ENCODE data around the gene ARHGEF11.

The ARHGEF11 gene

GRCh38 chr1:156898161-156898566 is 147.4 kb downstream of the ARHGEF11 start:
- ATAC-seq (ENCODE audit: insufficient read depth, low read depth) = no peak
- no peak for DNase-seq
- Histone ChIP-seq H4K20me1 (ENCODE audit: insufficient read depth, low read length) (no peaks in the 10 kb centered on the region), H2AFZ (ENCODE audit: low read depth, low read length) (no peak overlapping the region), H3K27me3 (ENCODE audit: insufficient read depth, low read length, poor library complexity) (peaks cover 6% of the 10 kb centered on the region), H3K9me3 (ENCODE audit: insufficient read depth, low read length, severe bottlenecking) (no peaks in the 10 kb centered on the region), H3K4me1 (ENCODE audit: insufficient read depth, low read length) (no peaks in the 10 kb centered on the region), H3K4me2 (ENCODE audit: insufficient read depth, low read length) (no peak overlapping the region), H3K36me3 (ENCODE audit: insufficient read depth, low read length) (no peaks in the 10 kb centered on the region), H3K9ac (ENCODE audit: low read depth, low read length) (no peak overlapping the region), H3K27ac (ENCODE audit: low read length) (no peak overlapping the region), H3K4me3 (ENCODE audit: low read depth in 1 of 2, low read length in 2 of 2) (no peak overlapping the region), H3K79me2 (ENCODE audit: insufficient read depth, low read length) (no peaks in the 10 kb centered on the region)
- TF ChIP-seq CTCF (IDR thresholded peaks at IDR 0.05; ENCODE audit: borderline replicate concordance, extremely low read depth, low read length, poor library complexity, severe bottlenecking) = no peak
- no peak for TF ChIP-seq EZH2 (IDR thresholded peaks at IDR 0.05; ENCODE audit: borderline replicate concordance, low read depth, low read length, severe bottlenecking)

GRCh38 chr1:156897078-156897825 is 148.3 kb downstream of the ARHGEF11 start:
- Histone ChIP-seq H3K4me3 (ENCODE audit: low read depth in 1 of 2, low read length in 2 of 2) (no peak overlapping the region), H3K4me1 (ENCODE audit: insufficient read depth, low read length) (no peaks in the 10 kb centered on the region), H3K4me2 (ENCODE audit: insufficient read depth, low read length) (no peak overlapping the region), H3K9me3 (ENCODE audit: insufficient read depth, low read length, severe bottlenecking) (no peaks in the 10 kb centered on the region), H3K79me2 (ENCODE audit: insufficient read depth, low read length) (no peaks in the 10 kb centered on the region), H3K9ac (ENCODE audit: low read depth, low read length) (no peak overlapping the region), H3K36me3 (ENCODE audit: insufficient read depth, low read length) (no peaks in the 10 kb centered on the region), H2AFZ (ENCODE audit: low read depth, low read length) (no peak overlapping the region), H3K27ac (ENCODE audit: low read length) (no peak overlapping the region), H3K27me3 (ENCODE audit: insufficient read depth, low read length, poor library complexity) (no peaks in the 10 kb centered on the region), H4K20me1 (ENCODE audit: insufficient read depth, low read length) (no peaks in the 10 kb centered on the region)
- no peak for DNase-seq
- ATAC-seq (ENCODE audit: insufficient read depth, low read depth) = no peak
- TF ChIP-seq CTCF (IDR thresholded peaks at IDR 0.05; ENCODE audit: borderline replicate concordance, extremely low read depth, low read length, poor library complexity, severe bottlenecking) = no peak
- no peak for TF ChIP-seq EZH2 (IDR thresholded peaks at IDR 0.05; ENCODE audit: borderline replicate concordance, low read depth, low read length, severe bottlenecking)

GRCh38 chr1:156896490-156897033 is 149.0 kb downstream of the ARHGEF11 start:
- no peaks in the 10 kb centered on the region for H3K9me3 ChIP-seq (ENCODE audit: insufficient read depth, low read length, severe bottlenecking)
- H3K27me3 ChIP-seq (ENCODE audit: insufficient read depth, low read length, poor library complexity) = no peaks in the 10 kb centered on the region
- no peak overlapping the region for H3K27ac ChIP-seq (ENCODE audit: low read length)
- no peak for DNase-seq
- H3K79me2 ChIP-seq (ENCODE audit: insufficient read depth, low read length) = no peaks in the 10 kb centered on the region
- H3K4me1 ChIP-seq (ENCODE audit: insufficient read depth, low read length) = no peaks in the 10 kb centered on the region
- no peak overlapping the region for H3K4me3 ChIP-seq (ENCODE audit: low read depth in 1 of 2, low read length in 2 of 2)
- no peaks in the 10 kb centered on the region for H4K20me1 ChIP-seq (ENCODE audit: insufficient read depth, low read length)
- H3K4me2 ChIP-seq (ENCODE audit: insufficient read depth, low read length) = no peak overlapping the region
- no peaks in the 10 kb centered on the region for H3K36me3 ChIP-seq (ENCODE audit: insufficient read depth, low read length)
- H2AFZ ChIP-seq (ENCODE audit: low read depth, low read length) = no peak overlapping the region
- no peak overlapping the region for H3K9ac ChIP-seq (ENCODE audit: low read depth, low read length)
- no peak for TF ChIP-seq EZH2 (IDR thresholded peaks at IDR 0.05; ENCODE audit: borderline replicate concordance, low read depth, low read length, severe bottlenecking)
- ATAC-seq (ENCODE audit: insufficient read depth, low read depth) = no peak

- ATAC-seq (ENCODE audit: insufficient read depth, low read depth) (no peak), DNase-seq (no peak)
- Histone ChIP-seq H3K36me3 (ENCODE audit: insufficient read depth, low read length) (no peaks in the 10 kb centered on the region), H3K27me3 (ENCODE audit: insufficient read depth, low read length, poor library complexity) (no peaks in the 10 kb centered on the region), H3K9ac (ENCODE audit: low read depth, low read length) (no peak overlapping the region), H3K79me2 (ENCODE audit: insufficient read depth, low read length) (no peaks in the 10 kb centered on the region), H3K27ac (ENCODE audit: low read length) (no peak overlapping the region), H2AFZ (ENCODE audit: low read depth, low read length) (no peak overlapping the region), H4K20me1 (ENCODE audit: insufficient read depth, low read length) (no peaks in the 10 kb centered on the region), H3K4me3 (ENCODE audit: low read depth in 1 of 2, low read length in 2 of 2) (no peak overlapping the region), H3K9me3 (ENCODE audit: insufficient read depth, low read length, severe bottlenecking) (no peaks in the 10 kb centered on the region), H3K4me2 (ENCODE audit: insufficient read depth, low read length) (no peak overlapping the region), H3K4me1 (ENCODE audit: insufficient read depth, low read length) (no peaks in the 10 kb centered on the region)
- TF ChIP-seq CTCF (IDR thresholded peaks at IDR 0.05; ENCODE audit: borderline replicate concordance, extremely low read depth, low read length, poor library complexity, severe bottlenecking) (no peak), EZH2 (IDR thresholded peaks at IDR 0.05; ENCODE audit: borderline replicate concordance, low read depth, low read length, severe bottlenecking) (no peak)
These were observed 149.6 kb downstream of the ARHGEF11 start for GRCh38 chr1:156895927-156896326.

All from DND-41 (cell line).